Measurements from ENCODE around the gene USP12. TPM values are rescaled to one million over a fixed set of nuclear protein-coding genes. Genes with fewer than 3 reads are reported as not detected.

USP12 gene
- polyA plus RNA-seq, 3 donors = 12.8 to 23.4 (median 14.5) TPM

DNA sequence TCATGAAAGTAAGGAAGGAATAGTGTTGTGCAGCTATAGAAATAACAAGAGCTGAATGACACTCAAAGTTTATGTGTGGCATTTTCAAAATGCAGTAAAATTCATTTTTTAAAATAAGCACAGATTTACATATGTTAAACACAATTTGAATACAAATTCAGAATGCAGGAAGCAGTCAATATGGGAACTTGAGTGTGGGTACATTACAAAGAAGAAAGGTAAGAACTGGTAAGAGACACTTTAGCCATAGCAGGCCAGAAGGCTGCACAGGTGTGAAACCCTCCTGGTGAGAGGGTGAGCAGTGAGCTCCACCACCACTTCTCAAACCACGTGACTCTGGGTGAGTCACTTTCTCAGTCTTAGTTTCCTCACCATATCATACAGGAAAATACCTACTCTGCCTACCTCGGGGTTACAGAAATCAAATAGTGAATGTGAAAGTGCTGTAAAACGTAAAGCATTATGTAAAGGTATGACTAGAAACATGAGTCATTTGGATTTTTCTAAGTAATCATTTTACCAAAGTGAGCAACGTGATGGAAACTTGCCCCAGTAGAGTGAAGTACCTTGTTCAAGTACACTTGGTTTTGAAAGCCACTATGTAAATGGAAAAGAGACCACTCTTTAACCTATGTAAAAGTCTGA is 40.5 kb downstream of the USP12 start:
- intact Hi-C loops (cut with micrococcal nuclease) = no loop called here
- peaks cover 96% of the 10 kb centered on the region for H4K20me1 ChIP-seq (ENCODE audit: insufficient read depth, low read length)
- H3K36me3 Mint-ChIP-seq = peaks cover 4 to 9% of the 10 kb centered on the region in 2 donors
- no peak overlapping the region for H3K9ac ChIP-seq (ENCODE audit: insufficient read depth, low read length, poor library complexity, severe bottlenecking)
- no peak overlapping the region for H2AFZ ChIP-seq (ENCODE audit: insufficient read depth, low read depth, low read length, poor library complexity, severe bottlenecking)
- H3K27ac Mint-ChIP-seq = peak overlapping the region; percentile 54 to 89 (median 81)
- H3K4me1 Mint-ChIP-seq = peaks cover 26% of the 10 kb centered on the region
- DNase-seq = peak; percentile 24 to 69 (median 25)
- H3K36me3 ChIP-seq (replicated peaks in 1 of 2; ENCODE audit: control insufficient read depth in 1 of 2, insufficient read depth in 2 of 2, low read length in 2 of 2) = peaks cover 0 to 1% of the 10 kb centered on the region in 2 donors
- TF ChIP-seq, protein P1, sequence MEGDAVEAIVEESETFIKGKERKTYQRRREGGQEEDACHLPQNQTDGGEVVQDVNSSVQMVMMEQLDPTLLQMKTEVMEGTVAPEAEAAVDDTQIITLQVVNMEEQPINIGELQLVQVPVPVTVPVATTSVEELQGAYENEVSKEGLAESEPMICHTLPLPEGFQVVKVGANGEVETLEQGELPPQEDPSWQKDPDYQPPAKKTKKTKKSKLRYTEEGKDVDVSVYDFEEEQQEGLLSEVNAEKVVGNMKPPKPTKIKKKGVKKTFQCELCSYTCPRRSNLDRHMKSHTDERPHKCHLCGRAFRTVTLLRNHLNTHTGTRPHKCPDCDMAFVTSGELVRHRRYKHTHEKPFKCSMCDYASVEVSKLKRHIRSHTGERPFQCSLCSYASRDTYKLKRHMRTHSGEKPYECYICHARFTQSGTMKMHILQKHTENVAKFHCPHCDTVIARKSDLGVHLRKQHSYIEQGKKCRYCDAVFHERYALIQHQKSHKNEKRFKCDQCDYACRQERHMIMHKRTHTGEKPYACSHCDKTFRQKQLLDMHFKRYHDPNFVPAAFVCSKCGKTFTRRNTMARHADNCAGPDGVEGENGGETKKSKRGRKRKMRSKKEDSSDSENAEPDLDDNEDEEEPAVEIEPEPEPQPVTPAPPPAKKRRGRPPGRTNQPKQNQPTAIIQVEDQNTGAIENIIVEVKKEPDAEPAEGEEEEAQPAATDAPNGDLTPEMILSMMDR (IDR thresholded peaks at IDR 0.05) = no peak
- WGBS (ENCODE audit: insufficient coverage) = no CpG with 5 or more reads among the region's 4 CpGs
- H3K79me2 ChIP-seq (ENCODE audit: insufficient read depth, low read length) = peaks cover 92% of the 10 kb centered on the region
- H3K9me3 Mint-ChIP-seq = peaks cover 1 to 30% (median 17%) of the 10 kb centered on the region in 7 donors
- no peak overlapping the region for H3K4me3 Mint-ChIP-seq
- H3K27me3 Mint-ChIP-seq (ENCODE audit: low read depth in 3 of 3) = peaks cover 0 to 2% (median 0%) of the 10 kb centered on the region in 3 donors
- peak overlapping the region in 1 of 2 donors; percentile 53 for H3K27ac ChIP-seq (ENCODE audit: low read depth in 1 of 2, low read length in 2 of 2)
- no peak overlapping the region for H3K4me2 ChIP-seq (replicated peaks; ENCODE audit: extremely low read depth, low read length, poor library complexity, severe bottlenecking)
- no peaks in the 10 kb centered on the region for H3K27me3 ChIP-seq (ENCODE audit: control insufficient read depth in 2 of 2, insufficient read depth in 2 of 2, low read length in 2 of 2)
- H3K4me1 ChIP-seq (ENCODE audit: control insufficient read depth in 1 of 2, insufficient read depth in 2 of 2, low read length in 2 of 2) = peaks cover 0 to 9% of the 10 kb centered on the region in 2 donors
- no peak overlapping the region for H3K4me3 ChIP-seq (replicated peaks in 1 of 3; ENCODE audit: low read depth in 2 of 3, low read length in 3 of 3)
- peaks cover 11 to 17% of the 10 kb centered on the region in 2 donors for H3K9me3 ChIP-seq (replicated peaks in 1 of 2; ENCODE audit: control insufficient read depth in 1 of 2, insufficient read depth in 1 of 2, low read length in 2 of 2)

DNA sequence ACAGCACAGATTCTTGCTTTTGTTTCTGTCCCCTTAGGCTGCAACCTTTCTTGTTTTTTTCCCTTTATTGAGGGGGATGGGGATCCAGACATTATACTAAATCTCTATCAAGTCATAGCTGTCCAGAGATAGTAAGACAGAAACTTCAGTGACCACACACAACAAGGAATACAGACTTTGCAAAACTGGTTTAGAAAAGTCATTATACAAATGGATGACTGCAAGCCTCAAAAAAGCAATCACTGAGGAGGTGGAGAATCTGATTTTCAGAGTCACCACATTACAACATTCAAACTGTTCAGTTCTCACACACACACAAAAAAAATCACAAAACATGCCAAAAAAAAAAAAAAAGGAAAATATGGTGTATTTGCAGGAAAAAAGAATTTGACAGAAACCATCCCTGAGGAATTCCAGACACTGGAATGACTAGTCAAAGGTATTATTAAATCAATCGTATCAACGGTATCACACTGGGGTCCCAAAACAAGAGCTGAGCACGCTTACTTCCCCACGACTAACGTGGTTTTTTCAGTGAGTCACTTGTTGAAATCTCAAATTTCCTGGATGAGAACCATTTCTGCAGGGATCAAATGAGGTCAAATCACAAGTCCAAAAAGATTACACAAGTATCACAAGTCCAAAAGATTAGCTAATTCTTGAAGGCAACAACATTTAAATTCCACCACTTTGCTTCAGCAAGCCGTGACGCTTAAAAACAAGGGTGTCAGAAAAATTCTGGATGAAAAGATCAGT is 41.2 kb downstream of the USP12 start:
- Histone ChIP-seq H2AFZ (ENCODE audit: insufficient read depth, low read depth, low read length, poor library complexity, severe bottlenecking) (no peak overlapping the region), H3K79me2 (ENCODE audit: insufficient read depth, low read length) (peaks cover 92% of the 10 kb centered on the region), H3K4me1 (ENCODE audit: control insufficient read depth in 1 of 2, insufficient read depth in 2 of 2, low read length in 2 of 2) (peaks cover 0 to 9% of the 10 kb centered on the region in 2 donors), H3K4me3 (replicated peaks in 1 of 3; ENCODE audit: low read depth in 2 of 3, low read length in 3 of 3) (no peak overlapping the region), H3K27me3 (ENCODE audit: control insufficient read depth in 2 of 2, insufficient read depth in 2 of 2, low read length in 2 of 2) (no peaks in the 10 kb centered on the region), H3K27ac (ENCODE audit: low read depth in 1 of 2, low read length in 2 of 2) (peak overlapping the region in 1 of 2 donors; percentile 53), H3K9me3 (replicated peaks in 1 of 2; ENCODE audit: control insufficient read depth in 1 of 2, insufficient read depth in 1 of 2, low read length in 2 of 2) (peaks cover 14 to 24% of the 10 kb centered on the region in 2 donors), H3K4me2 (replicated peaks; ENCODE audit: extremely low read depth, low read length, poor library complexity, severe bottlenecking) (no peak overlapping the region), H3K9ac (ENCODE audit: insufficient read depth, low read length, poor library complexity, severe bottlenecking) (no peak overlapping the region), H4K20me1 (ENCODE audit: insufficient read depth, low read length) (peaks cover 94% of the 10 kb centered on the region), H3K36me3 (replicated peaks in 1 of 2; ENCODE audit: control insufficient read depth in 1 of 2, insufficient read depth in 2 of 2, low read length in 2 of 2) (peaks cover 0 to 8% of the 10 kb centered on the region in 2 donors)
- Mint-ChIP-seq H3K27ac (peak overlapping the region; percentile 54 to 89 (median 81)), H3K27me3 (ENCODE audit: low read depth in 3 of 3) (peaks cover 0 to 2% (median 0%) of the 10 kb centered on the region in 3 donors), H3K9me3 (peaks cover 6 to 36% (median 20%) of the 10 kb centered on the region in 7 donors), H3K4me1 (peaks cover 25% of the 10 kb centered on the region), H3K36me3 (peaks cover 4 to 14% of the 10 kb centered on the region in 2 donors), H3K4me3 (no peak overlapping the region)
- DNase-seq = peak; percentile 42 to 70 (median 47)
- TF ChIP-seq, protein P1 (IDR thresholded peaks at IDR 0.05) = no peak
- WGBS (ENCODE audit: insufficient coverage) = 57% methylated on average over 4 of the region's 7 CpGs
- intact Hi-C loops (cut with micrococcal nuclease) = no loop called here

Measured in CD14-positive monocyte (primary cell).